Esophagus squamous epithelium (tissue), 4 donors: ENCODE data around the gene FAIM.

Experiments
- CTCF ChIP-seq, 6 experiments: fragments of 450-650 bp in 4 of 6; fragments of 200-600 bp in 2 of 6; sonication (generic) in 2 of 6; IDR thresholded peaks; one replicate each; pipeline ENCODE4 v1.5.1; 2016 to 2019; ENCODE audit warnings: antibody characterized with exemption in 6 of 6, mild to moderate bottlenecking in 4 of 6, moderate library complexity in 4 of 6
- POLR2A ChIP-seq, 4 donors: fragments of 450-650 bp; IDR thresholded peaks; one replicate each; pipeline ENCODE4 v1.6.1; 2017; ENCODE audit warnings: antibody characterized with exemption in 4 of 4, mild to moderate bottlenecking in 4 of 4, moderate library complexity in 3 of 4

GRCh38 chr3:138649134-138649533 is 40.6 kb downstream of the FAIM start:
- TF ChIP-seq CTCF (IDR thresholded peaks at IDR 0.05) (no peak), POLR2A (IDR thresholded peaks at IDR 0.05) (no peak)
